HCT116 (cell line): ENCODE measurements around the gene NFS1. TPM values are rescaled to one million over a fixed set of nuclear protein-coding genes. Genes with fewer than 3 reads are reported as not detected.

Experiments used
- ATAC-seq: fragments of 200-7000 bp; cut with Tn5 transposase; 2 replicates; pipeline ENCODE4 v1.9.1; 2020; ENCODE audit warnings: mild to moderate bottlenecking, moderate library complexity
- BruUV-seq: library from RNA; stranded (reverse); fragments of 400-500 nt; replicated peaks from 2 replicates; lab custom pipeline; 2021; lab: Mats Ljungman, UMichigan
- CTCF ChIA-PET: fragments of 300-600 bp; sonication (Branson Sonifier 250); formaldehyde crosslinking; loops from one replicate; lab custom pipeline; 2021; ENCODE audit warnings: antibody characterized with exemption; lab: Charles Lee
- POLR2A ChIA-PET: fragments of 300-600, 350-600 bp; sonication (Branson Sonifier 250); formaldehyde crosslinking; loops from one replicate; lab custom pipeline; 2021; ENCODE audit warnings: antibody characterized with exemption; lab: Charles Lee
- RAD21 ChIA-PET, 2 experiments: fragments of 300-600 bp; sonication (Branson Sonifier 250); formaldehyde crosslinking; loops; one replicate each; lab custom pipeline; 2023; ENCODE audit warnings: low total read pairs in 2 of 2; ENCODE audit not compliant: uncharacterized antibody in 2 of 2, unreplicated experiment in 2 of 2, low non-redundant PET in 1 of 2; lab: Charles Lee
- DNase-seq: peaks from one replicate; pipeline ENCODE4 v3.0.0-alpha.2; 2010; ENCODE audit warnings: low read depth, low spot score
- H2AFZ ChIP-seq: fragments of 200-600 bp; shearing (Covaris generic), sonication (generic); 2 replicates; pipeline ENCODE4 v1.6.1; 2017; ENCODE audit warnings: low read depth, mixed run types, mixed read lengths, antibody characterized with exemption, low read length; ENCODE audit not compliant: poor library complexity, severe bottlenecking
- H3K27ac ChIP-seq: 2 replicates; pipeline ENCODE4 v1.5.1; 2012; ENCODE audit warnings: low read depth, low read length
- H3K27me3 ChIP-seq: fragments of 200-600 bp; sonication (generic); 2 replicates; pipeline ENCODE4 v1.6.1; 2016; ENCODE audit warnings: mixed run types, low read length, mixed read lengths; ENCODE audit not compliant: insufficient read depth
- H3K36me3 ChIP-seq, 2 experiments: fragments of 200-500 bp in 1 of 2; fragments of 200-600 bp in 1 of 2; sonication (Bioruptor generic) in 1 of 2; sonication (generic) in 1 of 2; 2 replicates each; pipeline versions ENCODE4 v1.5.1 to v1.6.1; 2014 to 2016; ENCODE audit warnings: low read length in 2 of 2, inconsistent platforms in 1 of 2, mixed read lengths in 1 of 2, mixed run types in 1 of 2; ENCODE audit not compliant: insufficient read depth in 2 of 2, control insufficient read depth in 1 of 2
- H3K4me1 ChIP-seq, 2 experiments: fragments of 200-600 bp in 1 of 2; sonication (generic) in 1 of 2; 2 replicates each; pipeline versions ENCODE4 v1.5.1 to v1.6.1; 2012 to 2017; ENCODE audit warnings: low read length in 2 of 2, inconsistent platforms in 1 of 2, mild to moderate bottlenecking in 1 of 2, mixed read lengths in 1 of 2, mixed run types in 1 of 2, moderate library complexity in 1 of 2; ENCODE audit not compliant: insufficient read depth in 2 of 2, control insufficient read depth in 1 of 2
- H3K4me2 ChIP-seq: fragments of 200-600 bp; sonication (generic); 2 replicates; pipeline ENCODE4 v1.6.1; 2017; ENCODE audit warnings: mixed run types, low read length, mixed read lengths
- H3K4me3 ChIP-seq, 2 experiments: fragments of 200-600 bp in 1 of 2; sonication (generic) in 1 of 2; replicated peaks in 1 of 2; 2 replicates each; pipeline ENCODE4 v1.5.1; 2011 to 2016; ENCODE audit warnings: low read length in 2 of 2, control low read depth in 1 of 2, low read depth in 1 of 2, mild to moderate bottlenecking in 1 of 2, mixed read lengths in 1 of 2, mixed run types in 1 of 2
- H3K79me2 ChIP-seq: fragments of 200-600 bp; sonication (generic); 2 replicates; pipeline ENCODE4 v1.6.1; 2017; ENCODE audit warnings: mild to moderate bottlenecking, mixed run types, low read length, moderate library complexity, mixed read lengths; ENCODE audit not compliant: insufficient read depth
- H3K9ac ChIP-seq: fragments of 200-600 bp; sonication (generic); 2 replicates; pipeline ENCODE4 v1.6.1; 2016; ENCODE audit warnings: low read length, mixed read lengths
- H3K9me2 ChIP-seq: fragments of 200-600 bp; sonication (generic), shearing (Covaris generic); 2 replicates; pipeline ENCODE4 v1.6.1; 2017; ENCODE audit warnings: mixed run types, mild to moderate bottlenecking, moderate library complexity; ENCODE audit not compliant: insufficient read depth
- H3K9me3 ChIP-seq, 2 experiments: fragments of 200-500 bp in 1 of 2; fragments of 200-600 bp in 1 of 2; sonication (Bioruptor generic) in 1 of 2; sonication (generic) in 1 of 2; 2 replicates each; pipeline ENCODE4 v1.6.1; 2014 to 2017; ENCODE audit warnings: low read length in 2 of 2, mixed read lengths in 2 of 2, inconsistent platforms in 1 of 2, low read depth in 1 of 2, mild to moderate bottlenecking in 1 of 2, mixed run types in 1 of 2, moderate library complexity in 1 of 2; ENCODE audit not compliant: control insufficient read depth in 1 of 2, insufficient read depth in 1 of 2
- H4K20me1 ChIP-seq: fragments of 200-600 bp; sonication (generic), shearing (Covaris generic); 2 replicates; pipeline ENCODE4 v1.6.1; 2017; ENCODE audit warnings: mixed run types, mild to moderate bottlenecking, moderate library complexity; ENCODE audit not compliant: insufficient read depth
- ATF3 ChIP-seq: IDR thresholded peaks from 2 replicates; pipeline ENCODE4 v1.6.1; 2012
- CBX3 ChIP-seq: IDR thresholded peaks from 2 replicates; pipeline ENCODE4 v1.6.1; 2012; ENCODE audit warnings: low read depth
- CEBPB ChIP-seq: IDR thresholded peaks from 2 replicates; pipeline ENCODE4 v1.6.1; 2012; ENCODE audit warnings: low read depth
- EGR1 ChIP-seq: IDR thresholded peaks from 2 replicates; pipeline ENCODE4 v1.6.1; 2012; ENCODE audit warnings: low read depth
- ELF1 ChIP-seq: IDR thresholded peaks from 2 replicates; pipeline ENCODE4 v1.6.1; 2012; ENCODE audit warnings: low read depth, borderline replicate concordance
- EZH2 ChIP-seq: fragments of 200-600 bp; sonication (generic); IDR thresholded peaks from 2 replicates; pipeline ENCODE4 v1.6.1; 2017; ENCODE audit warnings: antibody characterized with exemption, mixed run types
- EZH2phosphoT487 ChIP-seq: fragments of 200-600 bp; IDR thresholded peaks from 2 replicates; pipeline ENCODE4 v1.6.1; 2018; ENCODE audit warnings: antibody characterized with exemption, borderline replicate concordance
- FOSL1 ChIP-seq: IDR thresholded peaks from 2 replicates; pipeline ENCODE4 v1.6.1; 2012; ENCODE audit warnings: low read depth
- JUND ChIP-seq: IDR thresholded peaks from 2 replicates; pipeline ENCODE4 v1.6.1; 2012
- POLR2AphosphoS5 ChIP-seq: IDR thresholded peaks from 2 replicates; pipeline ENCODE4 v1.6.1; 2011; ENCODE audit warnings: mild to moderate bottlenecking, low read depth, low read length, moderate library complexity
- REST ChIP-seq: IDR thresholded peaks from 2 replicates; pipeline ENCODE4 v1.6.1; 2012; ENCODE audit warnings: low read depth
- SIN3A ChIP-seq: IDR thresholded peaks from 2 replicates; pipeline ENCODE4 v1.6.1; 2012; ENCODE audit warnings: low read depth
- SP1 ChIP-seq: IDR thresholded peaks from 2 replicates; pipeline ENCODE4 v1.6.1; 2012; ENCODE audit warnings: low read depth
- TCF7L2 ChIP-seq: IDR thresholded peaks from 2 replicates; pipeline ENCODE4 v1.7.0; 2011; ENCODE audit warnings: borderline replicate concordance, inconsistent platforms; ENCODE audit not compliant: insufficient read depth, insufficient read length; ENCODE audit errors: extremely low read depth
- YY1 ChIP-seq: IDR thresholded peaks from 2 replicates; pipeline ENCODE4 v1.6.1; 2011; ENCODE audit warnings: low read length, low read depth, moderate library complexity, mild to moderate bottlenecking; ENCODE audit not compliant: insufficient replicate concordance; ENCODE audit errors: extremely low read depth
- ZFX ChIP-seq: fragments of 450-650 bp; IDR thresholded peaks from 2 replicates; pipeline ENCODE4 v1.6.1; 2017
- intact Hi-C: fragments of 100-400 bp; cut with micrococcal nuclease; formaldehyde crosslinking; loops from 2 replicates; pipeline ENCODE4 v1.10.0; 2022
- total RNA-seq: library from RNA; stranded (reverse); gene quantifications from one replicate; pipeline ENCODE4 v1.2.1, GENCODE V29; 2021; ENCODE audit not compliant: unreplicated experiment
- TF ChIP-seq, protein P1 (sequence below), 3 experiments: fragments of 200-600 bp in 1 of 3; sonication (generic) in 1 of 3; IDR thresholded peaks in 2 of 3; conservative IDR thresholded peaks in 1 of 3; 2 replicates each; pipeline ENCODE4 v1.5.1; 2012 to 2017; ENCODE audit warnings: low read depth in 2 of 3, low read length in 2 of 3, antibody characterized with exemption in 1 of 3, borderline replicate concordance in 1 of 3, control low read depth in 1 of 3, mild to moderate bottlenecking in 1 of 3, mixed read lengths in 1 of 3, mixed run types in 1 of 3, moderate library complexity in 1 of 3; ENCODE audit not compliant: insufficient read depth in 1 of 3
- TF ChIP-seq, protein P2 (sequence below): IDR thresholded peaks from 2 replicates; pipeline ENCODE4 v1.6.1; 2012
- TF ChIP-seq, protein P3 (sequence below): IDR thresholded peaks from 2 replicates; pipeline ENCODE4 v1.6.1; 2011; ENCODE audit warnings: mild to moderate bottlenecking, low read length, moderate library complexity; ENCODE audit not compliant: insufficient replicate concordance; ENCODE audit errors: extremely low read depth

NFS1 gene
- total RNA-seq, 1 experiment from 2014 or later = 33.9 TPM

GRCh38 chr20:35738410-35739179 lies 39.4 kb upstream of the NFS1 start:
- CTCF ChIA-PET = no interaction called here
- ATAC-seq = no peak

More at GRCh38 chr20:35738410-35739179, 39.4 kb upstream of the NFS1 start:
- no peak overlapping the region for H3K4me3 ChIP-seq
- RAD21 ChIA-PET = no interaction called here
- no peak overlapping the region for H2AFZ ChIP-seq
- no peaks in the 10 kb centered on the region for H3K9me2 ChIP-seq
- no peaks in the 10 kb centered on the region for H3K9me3 ChIP-seq
- peaks cover 93% of the 10 kb centered on the region for H3K79me2 ChIP-seq
- POLR2A ChIA-PET = interaction anchor here (0.5 to 1.0 kb wide), 2 partner anchors 19 to 112 kb away, joined by 3 to 5 read pairs; no protein-coding TSS in a partner anchor
- H3K4me2 ChIP-seq = no peak overlapping the region
- TF ChIP-seq EZH2 (no peak), EZH2phosphoT487 (no peak), YY1 (no peak), SIN3A (no peak), ZFX (no peak), ATF3 (no peak), CEBPB (no peak), POLR2AphosphoS5 (no peak), ELF1 (no peak), REST (no peak), JUND (no peak), TCF7L2 (no peak), CBX3 (no peak), FOSL1 (no peak), EGR1 (no peak), SP1 (no peak)
- TF ChIP-seq, protein P1, sequence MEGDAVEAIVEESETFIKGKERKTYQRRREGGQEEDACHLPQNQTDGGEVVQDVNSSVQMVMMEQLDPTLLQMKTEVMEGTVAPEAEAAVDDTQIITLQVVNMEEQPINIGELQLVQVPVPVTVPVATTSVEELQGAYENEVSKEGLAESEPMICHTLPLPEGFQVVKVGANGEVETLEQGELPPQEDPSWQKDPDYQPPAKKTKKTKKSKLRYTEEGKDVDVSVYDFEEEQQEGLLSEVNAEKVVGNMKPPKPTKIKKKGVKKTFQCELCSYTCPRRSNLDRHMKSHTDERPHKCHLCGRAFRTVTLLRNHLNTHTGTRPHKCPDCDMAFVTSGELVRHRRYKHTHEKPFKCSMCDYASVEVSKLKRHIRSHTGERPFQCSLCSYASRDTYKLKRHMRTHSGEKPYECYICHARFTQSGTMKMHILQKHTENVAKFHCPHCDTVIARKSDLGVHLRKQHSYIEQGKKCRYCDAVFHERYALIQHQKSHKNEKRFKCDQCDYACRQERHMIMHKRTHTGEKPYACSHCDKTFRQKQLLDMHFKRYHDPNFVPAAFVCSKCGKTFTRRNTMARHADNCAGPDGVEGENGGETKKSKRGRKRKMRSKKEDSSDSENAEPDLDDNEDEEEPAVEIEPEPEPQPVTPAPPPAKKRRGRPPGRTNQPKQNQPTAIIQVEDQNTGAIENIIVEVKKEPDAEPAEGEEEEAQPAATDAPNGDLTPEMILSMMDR (IDR thresholded peaks at IDR 0.05 in 2 of 3, conservative IDR thresholded peaks at IDR 0.05 in 1 of 3; ENCODE audit: borderline replicate concordance in 1 of 3, insufficient read depth in 1 of 3, low read depth in 2 of 3, low read length in 2 of 3) = no peak
- TF ChIP-seq, protein P2, sequence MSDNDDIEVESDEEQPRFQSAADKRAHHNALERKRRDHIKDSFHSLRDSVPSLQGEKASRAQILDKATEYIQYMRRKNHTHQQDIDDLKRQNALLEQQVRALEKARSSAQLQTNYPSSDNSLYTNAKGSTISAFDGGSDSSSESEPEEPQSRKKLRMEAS = no peak
- TF ChIP-seq, protein P3, sequence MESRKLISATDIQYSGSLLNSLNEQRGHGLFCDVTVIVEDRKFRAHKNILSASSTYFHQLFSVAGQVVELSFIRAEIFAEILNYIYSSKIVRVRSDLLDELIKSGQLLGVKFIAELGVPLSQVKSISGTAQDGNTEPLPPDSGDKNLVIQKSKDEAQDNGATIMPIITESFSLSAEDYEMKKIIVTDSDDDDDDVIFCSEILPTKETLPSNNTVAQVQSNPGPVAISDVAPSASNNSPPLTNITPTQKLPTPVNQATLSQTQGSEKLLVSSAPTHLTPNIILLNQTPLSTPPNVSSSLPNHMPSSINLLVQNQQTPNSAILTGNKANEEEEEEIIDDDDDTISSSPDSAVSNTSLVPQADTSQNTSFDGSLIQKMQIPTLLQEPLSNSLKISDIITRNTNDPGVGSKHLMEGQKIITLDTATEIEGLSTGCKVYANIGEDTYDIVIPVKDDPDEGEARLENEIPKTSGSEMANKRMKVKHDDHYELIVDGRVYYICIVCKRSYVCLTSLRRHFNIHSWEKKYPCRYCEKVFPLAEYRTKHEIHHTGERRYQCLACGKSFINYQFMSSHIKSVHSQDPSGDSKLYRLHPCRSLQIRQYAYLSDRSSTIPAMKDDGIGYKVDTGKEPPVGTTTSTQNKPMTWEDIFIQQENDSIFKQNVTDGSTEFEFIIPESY = no peak
- intact Hi-C loops = no loop called here
- no peak for DNase-seq
- H3K9ac ChIP-seq = no peak overlapping the region
- H3K36me3 ChIP-seq = peaks cover 49 to 64% of the 10 kb centered on the region in 2 experiments
- H3K27ac ChIP-seq = no peak overlapping the region
- peaks cover 55% of the 10 kb centered on the region for H4K20me1 ChIP-seq
- peaks cover 8 to 22% of the 10 kb centered on the region in 2 experiments for H3K4me1 ChIP-seq
- no peaks in the 10 kb centered on the region for H3K27me3 ChIP-seq
- no TSS peak for BruUV-seq
